HEK293 (cell line): ENCODE data around the gene OTUB1.

Experiments
- CTCF ChIA-PET: fragments of 350-600 bp; formaldehyde crosslinking; extraction: SDS; loops from one replicate; lab custom pipeline; 2021; ENCODE audit warnings: antibody characterized with exemption; lab: Yijun Ruan, JAX
- POLR2A ChIA-PET: fragments of 300-600 bp; formaldehyde crosslinking; extraction: SDS; loops from one replicate; lab custom pipeline; 2020; ENCODE audit warnings: antibody characterized with exemption, inconsistent platforms; lab: Yijun Ruan, JAX
- H3K27ac ChIP-seq: fragments of 200-500 bp; sonication (Bioruptor generic); 2 replicates; pipeline ENCODE4 v1.5.1; 2014; ENCODE audit warnings: low read depth, low read length, control low read depth, inconsistent platforms; ENCODE audit errors: extremely low read depth
- H3K36me3 ChIP-seq, 2 experiments: fragments of 200-500 bp in 1 of 2; sonication (Bioruptor generic) in 1 of 2; 1 replicate in 1 of 2; 2 replicates in 1 of 2; pipeline ENCODE4 v1.5.1; 2014 to 2017; ENCODE audit warnings: inconsistent platforms in 2 of 2, low read length in 2 of 2; ENCODE audit not compliant: control insufficient read depth in 2 of 2, insufficient read depth in 1 of 2
- H3K4me1 ChIP-seq: fragments of 200-500 bp; sonication (Bioruptor generic); 2 replicates; pipeline ENCODE4 v1.5.1; 2014; ENCODE audit warnings: mild to moderate bottlenecking, low read length, inconsistent platforms; ENCODE audit not compliant: control insufficient read depth, insufficient read depth
- H3K4me3 ChIP-seq: 2 replicates; pipeline ENCODE4 v1.5.1; 2011; ENCODE audit warnings: low read depth, mild to moderate bottlenecking, control low read depth, low read length, moderate library complexity
- H3K9me3 ChIP-seq: fragments of 200-500 bp; sonication (Bioruptor generic); 2 replicates; pipeline ENCODE4 v1.5.1; 2014; ENCODE audit warnings: low read depth, low read length, inconsistent platforms; ENCODE audit not compliant: control insufficient read depth, insufficient read depth
- FEZF1 ChIP-seq: fragments of 450-650 bp; formaldehyde crosslinking; IDR thresholded peaks from 2 replicates; pipeline ENCODE4 v1.5.1; 2016; ENCODE audit warnings: missing biosample characterization, missing genetic modification characterization
- HOXA7 ChIP-seq: sonication (generic); formaldehyde crosslinking; IDR thresholded peaks from 2 replicates; pipeline ENCODE4 v1.8.1; 2022; ENCODE audit warnings: missing genetic modification reagents, borderline replicate concordance
- HOXD13 ChIP-seq: sonication (generic); formaldehyde crosslinking; IDR thresholded peaks from 2 replicates; pipeline ENCODE4 v1.8.0; 2022; ENCODE audit warnings: missing genetic modification reagents, borderline replicate concordance
- REPIN1 ChIP-seq: fragments of 450-650 bp; formaldehyde crosslinking; IDR thresholded peaks from 2 replicates; pipeline ENCODE4 v1.5.1; 2017; ENCODE audit warnings: missing biosample characterization, missing genetic modification characterization, low read depth
- REST ChIP-seq: fragments of 450-650 bp; formaldehyde crosslinking; IDR thresholded peaks from 2 replicates; pipeline ENCODE4 v1.5.1; 2016; ENCODE audit warnings: missing biosample characterization, missing genetic modification characterization
- ZBTB6 ChIP-seq: fragments of 450-650 bp; formaldehyde crosslinking; IDR thresholded peaks from 2 replicates; pipeline ENCODE4 v1.5.1; 2017; ENCODE audit warnings: missing biosample characterization, missing genetic modification characterization
- ZIC2 ChIP-seq: fragments of 450-650 bp; formaldehyde crosslinking; IDR thresholded peaks from 2 replicates; pipeline ENCODE4 v1.5.1; 2016; ENCODE audit warnings: missing biosample characterization, missing genetic modification characterization
- ZNF175 ChIP-seq: fragments of 450-650 bp; formaldehyde crosslinking; IDR thresholded peaks from 2 replicates; pipeline ENCODE4 v1.5.1; 2016; ENCODE audit warnings: missing biosample characterization, missing genetic modification characterization
- ZNF423 ChIP-seq: fragments of 450-650 bp; formaldehyde crosslinking; IDR thresholded peaks from 2 replicates; pipeline ENCODE4 v1.5.1; 2016; ENCODE audit warnings: missing biosample characterization, missing genetic modification characterization
- ZNF518A ChIP-seq: fragments of 450-650 bp; formaldehyde crosslinking; conservative IDR thresholded peaks from 2 replicates; pipeline ENCODE4 v1.5.1; 2016; ENCODE audit warnings: low read depth, missing biosample characterization, missing genetic modification characterization
- ZNF621 ChIP-seq: fragments of 450-650 bp; formaldehyde crosslinking; IDR thresholded peaks from 2 replicates; pipeline ENCODE4 v1.5.1; 2017; ENCODE audit warnings: missing biosample characterization, missing genetic modification characterization
- ZNF837 ChIP-seq: fragments of 450-650 bp; formaldehyde crosslinking; IDR thresholded peaks from 2 replicates; pipeline ENCODE4 v1.5.1; 2016; ENCODE audit warnings: missing biosample characterization, missing genetic modification characterization
- ZSCAN5A ChIP-seq: fragments of 450-650 bp; formaldehyde crosslinking; IDR thresholded peaks from 2 replicates; pipeline ENCODE4 v1.5.1; 2016; ENCODE audit warnings: missing biosample characterization, missing genetic modification characterization

The OTUB1 gene

GRCh38 chr11:63993993-63994392, 7.8 kb downstream of the OTUB1 start (continued):
- no peak for TF ChIP-seq REST (tag by site-specific recombination)
- no peak for TF ChIP-seq ZNF837 (tag by site-specific recombination)
- TF ChIP-seq ZBTB6 (tag by site-specific recombination): no peak
- TF ChIP-seq ZNF518A (tag by site-specific recombination): no peak
- no peak for TF ChIP-seq ZNF423
- no peak for TF ChIP-seq ZSCAN5A
- TF ChIP-seq ZIC2 (tag by site-specific recombination): no peak
- TF ChIP-seq ZNF621 (tag by site-specific recombination): no peak
- TF ChIP-seq REPIN1 (tag by site-specific recombination): no peak

- Histone ChIP-seq H3K9me3 (no peaks in the 10 kb centered on the region), H3K27ac (no peak overlapping the region), H3K4me1 (no peaks in the 10 kb centered on the region), H3K4me3 (no peak overlapping the region), H3K36me3 (peaks cover 4 to 73% of the 10 kb centered on the region in 2 experiments; a peak in 2 of 3 replicates)
- ChIA-PET POLR2A (no interaction called here), CTCF (interaction anchor here (1.6 kb wide), 1 partner anchor 157 kb away, joined by 3 read pairs; no protein-coding TSS in a partner anchor)
- no peak for TF ChIP-seq HOXA7 (CRISPR knock-in tag)
- no peak for TF ChIP-seq HOXD13 (CRISPR knock-in tag)
- TF ChIP-seq ZNF175 (tag by site-specific recombination): no peak
- TF ChIP-seq FEZF1 (tag by site-specific recombination): no peak
Observed at GRCh38 chr11:63996512-63996911, 10.3 kb downstream of the OTUB1 start.
